Activated CD4-positive, alpha-beta T cell treated with anti-CD3 and anti-CD28 coated beads for 36 hours (primary cell): ENCODE measurements around the gene C2orf15. TPM values are rescaled to one million over a fixed set of nuclear protein-coding genes. Genes with fewer than 3 reads are reported as not detected.
"Not testable (repeated sequence)": the region's sequence is repeated elsewhere in the genome, so short reads cannot be mapped to it uniquely, and the experiment has no call there.

Source experiments
- ATAC-seq: fragments of 200-7000 bp; cut with Tn5 transposase; one replicate; pipeline ENCODE4 v1.10.0; 2021; ENCODE audit warnings: mild to moderate bottlenecking, moderate library complexity
- CTCF ChIA-PET: fragments of 350-600 bp; sonication (Branson Sonifier 250); formaldehyde crosslinking; loops from one replicate; lab custom pipeline; 2021; ENCODE audit warnings: antibody characterized with exemption; lab: Charles Lee
- POLR2A ChIA-PET: fragments of 350-600 bp; sonication (Branson Sonifier 250); formaldehyde crosslinking; loops from one replicate; lab custom pipeline; 2021; ENCODE audit warnings: antibody characterized with exemption, inconsistent platforms; lab: Charles Lee
- DNase-seq: peaks from one replicate; pipeline ENCODE4 v3.0.0-alpha.2; 2020
- H3K27ac Mint-ChIP-seq: one replicate; pipeline ENCODE4 v1.8.0; 2021; ENCODE audit warnings: mixed read lengths
- H3K27me3 Mint-ChIP-seq: one replicate; pipeline ENCODE4 v1.8.0; 2021; ENCODE audit warnings: mixed read lengths
- H3K36me3 Mint-ChIP-seq: one replicate; pipeline ENCODE4 v1.8.0; 2021; ENCODE audit warnings: low read depth, mixed read lengths
- H3K4me1 Mint-ChIP-seq: one replicate; pipeline ENCODE4 v1.8.0; 2021; ENCODE audit warnings: mixed read lengths
- H3K4me3 Mint-ChIP-seq: one replicate; pipeline ENCODE4 v1.8.0; 2021; ENCODE audit warnings: mild to moderate bottlenecking, moderate library complexity, mixed read lengths
- H3K9me3 Mint-ChIP-seq: one replicate; pipeline ENCODE4 v1.8.0; 2021; ENCODE audit warnings: low read depth, mixed read lengths
- intact Hi-C, 2 experiments: fragments of 100-400 bp; cut with DNase I in 1 of 2; cut with micrococcal nuclease in 1 of 2; formaldehyde crosslinking; loops; one replicate each; pipeline versions ENCODE4 v1.14.2 to v1.15.1; 2022 to 2024; cut with DNase I, micrococcal nuclease
- total RNA-seq, 2 experiments: library from RNA; stranded (reverse); gene quantifications; one replicate each; pipeline ENCODE4 v1.2.3, GENCODE V29; 2021

C2orf15 gene
- total RNA-seq: 1 to 10 TPM in 1 of 2 experiments, under 1 TPM in 1; 0.87 to 1.1 TPM

GRCh38 chr2:99141110-99142108 lies at the start of gene C2orf15:
TSS of gene C2orf15 (plus strand) at chr2:99141707. CDS start at chr2:99150559, 8,852 bp downstream.
- Mint-ChIP-seq H3K4me1 (peaks cover 16% of the 10 kb centered on the region), H3K36me3 (peaks cover 3% of the 10 kb centered on the region), H3K9me3 (no peaks in the 10 kb centered on the region), H3K27me3 (no peaks in the 10 kb centered on the region), H3K4me3 (peak within 1 kb of the TSS; percentile 94), H3K27ac (peak within 1 kb of the TSS; percentile 86)
- CTCF ChIA-PET: interaction anchor here (0.5 to 1.6 kb wide), 7 partner anchors 18 to 450 kb away, joined by 3 to 7 read pairs (median 4); partner anchors contain the start of genes MITD1 and TXNDC9
- POLR2A ChIA-PET: interaction anchor here (1.0 to 2.6 kb wide), 5 partner anchors 12 to 370 kb away, joined by 3 to 15 read pairs (median 5); partner anchors contain the start of genes EIF5B, LIPT1, MITD1 and MRPL30
- DNase-seq (peak; percentile 98), ATAC-seq (peak; percentile 95)
- intact Hi-C loops: loop anchor here (1.0 to 5.0 kb wide), 8 partner anchors 13 to 1421 kb away; partner anchors contain the start of genes LIPT1 (in 2 of the 2), TSGA10 (in 2 of the 2), TXNDC9 (in 2 of the 2) and COA5 (in 1 of the 2)

- Mint-ChIP-seq H3K4me3 (no peak overlapping the region), H3K36me3 (no peaks in the 10 kb centered on the region), H3K9me3 (peaks cover 4% of the 10 kb centered on the region), H3K27me3 (peaks cover 3% of the 10 kb centered on the region), H3K4me1 (peaks cover 12% of the 10 kb centered on the region), H3K27ac (peak overlapping the region; percentile 44)
- DNase-seq: no peak
- POLR2A ChIA-PET: interaction anchor here (0.7 kb wide), 1 partner anchor 10 kb away, joined by 3 read pairs; no protein-coding TSS in a partner anchor
- ATAC-seq: peak; percentile 88
- CTCF ChIA-PET: no interaction called here
- intact Hi-C loops: no loop called here
These were observed 44.8 kb upstream of the C2orf15 start for GRCh38 chr2:99096728-99097127.

- H3K36me3 Mint-ChIP-seq: no peaks in the 10 kb centered on the region
- no peaks in the 10 kb centered on the region for H3K9me3 Mint-ChIP-seq
- no peak overlapping the region for H3K27ac Mint-ChIP-seq
- peaks cover 6% of the 10 kb centered on the region for H3K4me1 Mint-ChIP-seq
- no peaks in the 10 kb centered on the region for H3K27me3 Mint-ChIP-seq
- H3K4me3 Mint-ChIP-seq: no peak overlapping the region
- ATAC-seq (no peak), DNase-seq (no peak)
- intact Hi-C loops: no loop called here
- POLR2A ChIA-PET: no interaction called here
- CTCF ChIA-PET: no interaction called here
These were observed 39.8 kb upstream of the C2orf15 start for GRCh38 chr2:99101697-99102096.

- Mint-ChIP-seq H3K27me3 (no peaks in the 10 kb centered on the region), H3K4me3 (no peak overlapping the region), H3K36me3 (no peaks in the 10 kb centered on the region), H3K9me3 (no peaks in the 10 kb centered on the region), H3K4me1 (peaks cover 4% of the 10 kb centered on the region), H3K27ac (no peak overlapping the region)
- ChIA-PET CTCF (interaction anchor here (1.1 kb wide), 2 partner anchors 12 to 13 kb away, joined by 3 read pairs; no protein-coding TSS in a partner anchor), POLR2A (no interaction called here)
- DNase-seq (no peak), ATAC-seq (no peak)
- intact Hi-C loops: no loop called here
These were observed 37.5 kb upstream of the C2orf15 start for GRCh38 chr2:99104006-99104405.

GRCh38 chr2:99106913-99107312 lies 34.6 kb upstream of the C2orf15 start:
- ChIA-PET POLR2A (interaction anchor here (0.6 kb wide), 1 partner anchor 10 kb away, joined by 3 read pairs; no protein-coding TSS in a partner anchor), CTCF (no interaction called here)
- H3K4me1 Mint-ChIP-seq: no peaks in the 10 kb centered on the region
- H3K27ac Mint-ChIP-seq: no peak overlapping the region
- ATAC-seq: no peak
- no peak for DNase-seq
- intact Hi-C loops: no loop called here
- no peak overlapping the region for H3K4me3 Mint-ChIP-seq
- no peaks in the 10 kb centered on the region for H3K36me3 Mint-ChIP-seq
- no peaks in the 10 kb centered on the region for H3K9me3 Mint-ChIP-seq
- H3K27me3 Mint-ChIP-seq: no peaks in the 10 kb centered on the region

- Mint-ChIP-seq H3K27me3 (no peaks in the 10 kb centered on the region), H3K4me1 (no peaks in the 10 kb centered on the region), H3K27ac (no peak overlapping the region), H3K36me3 (no peaks in the 10 kb centered on the region), H3K4me3 (no peak overlapping the region), H3K9me3 (no peaks in the 10 kb centered on the region)
- DNase-seq (no peak), ATAC-seq (no peak)
- ChIA-PET POLR2A (no interaction called here), CTCF (no interaction called here)
- intact Hi-C loops: no loop called here
These were observed 30.3 kb upstream of the C2orf15 start for GRCh38 chr2:99111236-99111635.

- H3K4me1 Mint-ChIP-seq: no peaks in the 10 kb centered on the region
- intact Hi-C loops: no loop called here
- no peaks in the 10 kb centered on the region for H3K9me3 Mint-ChIP-seq
- DNase-seq (no peak), ATAC-seq (no peak)
- ChIA-PET POLR2A (no interaction called here), CTCF (no interaction called here)
- no peaks in the 10 kb centered on the region for H3K27me3 Mint-ChIP-seq
- no peak overlapping the region for H3K27ac Mint-ChIP-seq
- H3K36me3 Mint-ChIP-seq: no peaks in the 10 kb centered on the region
- no peak overlapping the region for H3K4me3 Mint-ChIP-seq
These were observed 29.6 kb upstream of the C2orf15 start for GRCh38 chr2:99111945-99112344.

- intact Hi-C loops: no loop called here
- H3K4me1 Mint-ChIP-seq: no peaks in the 10 kb centered on the region
- H3K27ac Mint-ChIP-seq: no peak overlapping the region
- DNase-seq (no peak), ATAC-seq (no peak)
- CTCF ChIA-PET: no interaction called here
- H3K9me3 Mint-ChIP-seq: no peaks in the 10 kb centered on the region
- POLR2A ChIA-PET: no interaction called here
- H3K4me3 Mint-ChIP-seq: no peak overlapping the region
- no peaks in the 10 kb centered on the region for H3K36me3 Mint-ChIP-seq
- no peaks in the 10 kb centered on the region for H3K27me3 Mint-ChIP-seq
These were observed 28.9 kb upstream of the C2orf15 start for GRCh38 chr2:99112617-99113016.

- DNase-seq: no peak
- no peaks in the 10 kb centered on the region for H3K4me1 Mint-ChIP-seq
- intact Hi-C loops: no loop called here
- POLR2A ChIA-PET: no interaction called here
- H3K27me3 Mint-ChIP-seq: no peaks in the 10 kb centered on the region
- H3K36me3 Mint-ChIP-seq: peaks cover 43% of the 10 kb centered on the region
- ATAC-seq: no peak
- no peak overlapping the region for H3K4me3 Mint-ChIP-seq
- no peak overlapping the region for H3K27ac Mint-ChIP-seq
- CTCF ChIA-PET: no interaction called here
- H3K9me3 Mint-ChIP-seq: peaks cover 54% of the 10 kb centered on the region
These were observed 13.5 kb upstream of the C2orf15 start for GRCh38 chr2:99127981-99128380.

- CTCF ChIA-PET, ATAC-seq, intact Hi-C loops, H3K27ac Mint-ChIP-seq, H3K4me3 Mint-ChIP-seq, H3K27me3 Mint-ChIP-seq, DNase-seq, POLR2A ChIA-PET, H3K4me1 Mint-ChIP-seq: not testable (repeated sequence)
- Mint-ChIP-seq H3K36me3 (peaks cover 19% of the 10 kb centered on the region), H3K9me3 (peaks cover 23% of the 10 kb centered on the region)
These were observed 6.4 kb upstream of the C2orf15 start for GRCh38 chr2:99135044-99135556.

- intact Hi-C loops: no loop called here
- H3K27ac Mint-ChIP-seq: no peak overlapping the region
- CTCF ChIA-PET: interaction anchor here (0.9 kb wide), 1 partner anchor 299 kb away, joined by 3 read pairs; no protein-coding TSS in a partner anchor
- ATAC-seq (no peak), DNase-seq (no peak)
- H3K4me3 Mint-ChIP-seq: no peak overlapping the region
- H3K9me3 Mint-ChIP-seq: peaks cover 2% of the 10 kb centered on the region
- POLR2A ChIA-PET: interaction anchor here (0.6 kb wide), 1 partner anchor 29 kb away, joined by 6 read pairs; no protein-coding TSS in a partner anchor
- H3K27me3 Mint-ChIP-seq: no peaks in the 10 kb centered on the region
- peaks cover 12% of the 10 kb centered on the region for H3K36me3 Mint-ChIP-seq
- peaks cover 16% of the 10 kb centered on the region for H3K4me1 Mint-ChIP-seq
These were observed 2.5 kb upstream of the C2orf15 start for GRCh38 chr2:99139003-99139402.
